HPDE6-E6E7 (cell line): ENCODE measurements around the gene SLC5A5.
"Not testable (repeated sequence)": the region's sequence is repeated elsewhere in the genome, so short reads cannot be mapped to it uniquely, and the experiment has no call there.

Source experiments
- DNase-seq: peaks from one replicate; pipeline ENCODE4 v3.0.0; 2011; ENCODE audit warnings: missing footprints; ENCODE audit errors: extremely low spot score

Gene SLC5A5

GRCh38 chr19:17919122-17919521, 47.4 kb downstream of the SLC5A5 start:
- not testable (repeated sequence) for DNase-seq

- no peak for DNase-seq
Measured at GRCh38 chr19:17920527-17920926, 48.8 kb downstream of the SLC5A5 start.

GRCh38 chr19:17922138-17922537, 50.4 kb downstream of the SLC5A5 start:
- no peak for DNase-seq

GRCh38 chr19:17926044-17926443, 54.3 kb downstream of the SLC5A5 start:
- DNase-seq: no peak

- DNase-seq: no peak
Measured at GRCh38 chr19:17929056-17929455, 57.3 kb downstream of the SLC5A5 start.

- DNase-seq: no peak
Measured at GRCh38 chr19:17931532-17932191, 59.9 kb downstream of the SLC5A5 start.

- DNase-seq: peak; percentile 93
Measured at GRCh38 chr19:17932485-17933338, 61.0 kb downstream of the SLC5A5 start, which contains the start of gene CCDC124. Gene CCDC124, plus strand, starts transcription at chr19:17933015. Its CDS starts 3,406 bp downstream, at chr19:17936421.

GRCh38 chr19:17933414-17934129, 61.8 kb downstream of the SLC5A5 start:
- DNase-seq: peak; percentile 68

GRCh38 chr19:17936379-17936778, 64.6 kb downstream of the SLC5A5 start:
- DNase-seq: no peak

- DNase-seq: no peak
Measured at GRCh38 chr19:17937371-17937900, 65.7 kb downstream of the SLC5A5 start.

GRCh38 chr19:17938092-17938845, 66.5 kb downstream of the SLC5A5 start:
- DNase-seq: peak; percentile 91

GRCh38 chr19:17942181-17942580, 70.4 kb downstream of the SLC5A5 start:
- no peak for DNase-seq

- no peak for DNase-seq
Measured at GRCh38 chr19:17942582-17943273, 71.0 kb downstream of the SLC5A5 start.

- DNase-seq: no peak
Measured at GRCh38 chr19:17943274-17944221, 71.8 kb downstream of the SLC5A5 start.

- DNase-seq: peak; percentile 85
Measured at GRCh38 chr19:17944301-17944700, 72.6 kb downstream of the SLC5A5 start.
